ENCODE results near the gene GPC5.

DNA sequence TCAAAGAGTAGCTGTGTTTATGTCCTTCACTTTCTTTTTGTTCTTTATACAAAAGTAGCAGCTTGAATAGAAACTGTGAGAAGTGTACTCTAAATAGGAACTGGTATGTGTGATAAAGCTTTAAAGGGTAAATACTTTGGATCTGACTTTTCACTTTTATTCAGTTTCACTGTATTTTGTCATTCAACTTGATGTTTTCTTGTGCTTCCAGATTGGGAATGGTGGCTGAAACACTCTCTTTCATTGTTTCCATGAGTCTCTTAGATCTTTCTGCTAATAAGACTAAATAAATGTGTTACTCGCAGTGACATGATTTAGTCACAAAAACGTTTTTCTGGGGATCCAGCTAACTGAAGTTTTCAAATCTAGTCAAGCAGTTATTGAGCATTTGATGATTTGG, 133.2 kb downstream of the GPC5 start:
- TF ChIP-seq, protein P1, sequence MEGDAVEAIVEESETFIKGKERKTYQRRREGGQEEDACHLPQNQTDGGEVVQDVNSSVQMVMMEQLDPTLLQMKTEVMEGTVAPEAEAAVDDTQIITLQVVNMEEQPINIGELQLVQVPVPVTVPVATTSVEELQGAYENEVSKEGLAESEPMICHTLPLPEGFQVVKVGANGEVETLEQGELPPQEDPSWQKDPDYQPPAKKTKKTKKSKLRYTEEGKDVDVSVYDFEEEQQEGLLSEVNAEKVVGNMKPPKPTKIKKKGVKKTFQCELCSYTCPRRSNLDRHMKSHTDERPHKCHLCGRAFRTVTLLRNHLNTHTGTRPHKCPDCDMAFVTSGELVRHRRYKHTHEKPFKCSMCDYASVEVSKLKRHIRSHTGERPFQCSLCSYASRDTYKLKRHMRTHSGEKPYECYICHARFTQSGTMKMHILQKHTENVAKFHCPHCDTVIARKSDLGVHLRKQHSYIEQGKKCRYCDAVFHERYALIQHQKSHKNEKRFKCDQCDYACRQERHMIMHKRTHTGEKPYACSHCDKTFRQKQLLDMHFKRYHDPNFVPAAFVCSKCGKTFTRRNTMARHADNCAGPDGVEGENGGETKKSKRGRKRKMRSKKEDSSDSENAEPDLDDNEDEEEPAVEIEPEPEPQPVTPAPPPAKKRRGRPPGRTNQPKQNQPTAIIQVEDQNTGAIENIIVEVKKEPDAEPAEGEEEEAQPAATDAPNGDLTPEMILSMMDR (IDR thresholded peaks at IDR 0.05): no peak
- no peak for TF ChIP-seq POLR2A (IDR thresholded peaks at IDR 0.05)
